NT2/D1 (cell line): Measurements from ENCODE around the gene KANK4.
"Not testable (repeated sequence)": the region's sequence is repeated elsewhere in the genome, so short reads cannot be mapped to it uniquely, and the experiment has no call there.

Source experiments
- DNase-seq: peaks from one replicate; pipeline ENCODE4 v3.0.0-alpha.2; 2011; ENCODE audit warnings: low read depth, low spot score
- H3K27me3 ChIP-seq: 2 replicates; pipeline ENCODE4 v1.6.0; 2011; ENCODE audit warnings: mild to moderate bottlenecking; ENCODE audit not compliant: insufficient read length, insufficient read depth
- H3K36me3 ChIP-seq: 2 replicates; pipeline ENCODE4 v1.6.1; 2011; ENCODE audit warnings: mild to moderate bottlenecking, low read length, mixed read lengths; ENCODE audit not compliant: insufficient read depth, insufficient read length
- H3K4me1 ChIP-seq: 2 replicates; pipeline ENCODE4 v1.5.1; 2011; ENCODE audit not compliant: insufficient read depth, insufficient read length
- H3K4me3 ChIP-seq: 2 replicates; pipeline ENCODE4 v1.5.1; 2011; ENCODE audit warnings: low read depth; ENCODE audit not compliant: insufficient read length
- H3K9ac ChIP-seq: 2 replicates; pipeline ENCODE4 v1.6.0; 2011; ENCODE audit warnings: low read depth; ENCODE audit not compliant: insufficient read length
- H3K9me3 ChIP-seq: 2 replicates; pipeline ENCODE4 v1.5.1; 2011; ENCODE audit warnings: mild to moderate bottlenecking, low read length; ENCODE audit not compliant: insufficient read depth
- SUZ12 ChIP-seq: IDR thresholded peaks from 2 replicates; pipeline ENCODE4 v1.6.1; 2011; ENCODE audit not compliant: insufficient read length, insufficient read depth; ENCODE audit errors: extremely low read depth
- YY1 ChIP-seq: IDR thresholded peaks from 2 replicates; pipeline ENCODE4 v1.6.1; 2011; ENCODE audit not compliant: insufficient read length, insufficient read depth
- ZNF274 ChIP-seq: IDR thresholded peaks from 2 replicates; pipeline ENCODE4 v1.6.1; 2011; ENCODE audit warnings: mild to moderate bottlenecking, low read depth, low read length

KANK4 gene

DNA sequence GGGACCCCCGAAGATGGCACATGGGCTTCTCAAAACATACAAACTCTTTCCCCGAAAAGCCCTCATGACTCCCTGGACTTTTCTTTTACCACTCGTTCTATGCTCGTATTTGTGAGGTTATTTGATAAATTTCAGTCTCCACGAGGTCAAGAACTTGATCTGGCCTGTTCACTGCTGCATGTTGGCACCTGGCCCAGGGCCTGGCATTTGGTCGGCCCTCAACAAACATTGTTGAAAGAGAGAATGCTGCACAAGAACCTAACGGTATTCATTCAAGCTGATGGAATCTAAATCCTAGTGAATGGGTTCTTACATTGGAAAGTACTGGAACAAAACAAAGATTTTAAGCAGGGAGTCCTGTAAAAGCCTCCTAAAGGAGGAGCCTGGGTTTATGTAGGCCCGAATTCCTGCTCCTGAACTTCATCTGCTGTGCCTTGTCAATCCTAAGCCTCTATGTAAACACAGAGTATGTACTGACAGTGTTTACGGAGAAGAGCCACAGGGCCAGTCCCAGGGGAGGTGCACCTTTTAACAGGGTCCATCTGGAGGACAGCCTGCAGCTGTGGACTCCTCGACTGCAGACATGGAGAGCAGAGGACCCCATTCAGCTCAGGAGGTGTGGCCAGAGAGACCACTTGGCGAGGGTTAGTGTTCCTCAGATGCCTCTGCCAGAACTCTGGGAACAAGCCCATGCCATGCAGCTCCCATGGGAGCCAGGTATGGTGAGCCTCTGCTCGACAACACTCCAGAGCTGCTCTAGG is 77.7 kb downstream of the KANK4 start:
- DNase-seq, result no peak
- TF ChIP-seq ZNF274, result no peak
- TF ChIP-seq YY1, result no peak
- no peak for TF ChIP-seq SUZ12
- Histone ChIP-seq H3K4me3 (no peak overlapping the region), H3K4me1 (peaks cover 6% of the 10 kb centered on the region), H3K36me3 (no peaks in the 10 kb centered on the region), H3K27me3 (no peaks in the 10 kb centered on the region), H3K9ac (no peak overlapping the region), H3K9me3 (peaks cover 9% of the 10 kb centered on the region; the same call in 1 of the 2 replicates)

GRCh38 chr1:62240651-62241370 is 78.4 kb downstream of the KANK4 start:
- H3K9me3 ChIP-seq, result peaks cover 9% of the 10 kb centered on the region; the same call in 1 of the 2 replicates
- no peak overlapping the region for H3K4me3 ChIP-seq
- no peaks in the 10 kb centered on the region for H3K36me3 ChIP-seq
- TF ChIP-seq YY1 (no peak), SUZ12 (no peak), ZNF274 (no peak)
- no peaks in the 10 kb centered on the region for H3K27me3 ChIP-seq
- H3K9ac ChIP-seq, result no peak overlapping the region
- no peak for DNase-seq
- H3K4me1 ChIP-seq, result peaks cover 6% of the 10 kb centered on the region

DNA sequence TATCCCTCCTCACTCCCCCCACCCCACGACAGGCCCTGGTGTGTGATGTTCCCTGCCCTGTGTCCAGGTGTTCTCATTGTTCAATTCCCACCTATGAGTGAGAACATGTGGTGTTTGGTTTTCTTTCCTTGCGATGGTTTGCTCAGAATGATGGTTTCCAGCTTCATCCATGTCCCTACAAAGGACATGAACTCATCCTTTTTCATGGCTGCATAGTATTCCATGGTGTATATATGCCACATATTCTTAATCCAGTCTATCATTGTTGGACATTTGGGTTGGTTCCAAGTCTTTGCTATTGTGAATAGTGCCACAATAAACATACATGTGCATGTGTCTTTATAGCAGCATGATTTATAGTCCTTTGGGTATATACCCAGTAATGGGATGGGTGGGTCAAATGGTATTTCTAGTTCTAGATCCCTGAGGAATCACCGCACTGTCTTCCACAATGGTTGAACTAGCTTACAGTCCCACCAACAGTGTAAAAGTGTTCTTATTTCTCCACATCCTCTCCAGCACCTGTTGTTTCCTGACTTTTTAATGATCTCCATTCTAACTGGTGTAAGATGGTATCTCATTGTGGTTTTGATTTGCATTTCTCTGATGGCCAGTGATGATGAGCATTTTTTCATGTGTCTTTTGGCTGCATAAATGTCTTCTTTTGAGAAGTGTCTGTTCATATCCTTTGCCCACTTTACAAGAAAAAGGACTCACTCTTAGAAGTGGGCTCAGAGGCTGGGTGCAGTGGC is 79.4 kb downstream of the KANK4 start:
- H3K9me3 ChIP-seq, DNase-seq, H3K9ac ChIP-seq, H3K27me3 ChIP-seq, H3K4me3 ChIP-seq, H3K36me3 ChIP-seq, H3K4me1 ChIP-seq: not testable (repeated sequence)

- Histone ChIP-seq H3K27me3 (no peaks in the 10 kb centered on the region), H3K36me3 (no peaks in the 10 kb centered on the region), H3K9me3 (no peaks in the 10 kb centered on the region), H3K4me1 (peaks cover 3% of the 10 kb centered on the region), H3K9ac (no peak overlapping the region), H3K4me3 (no peak overlapping the region)
- TF ChIP-seq ZNF274 (no peak), SUZ12 (no peak), YY1 (no peak)
- DNase-seq, result no peak
Observed at GRCh38 chr1:62238507-62238906, 80.7 kb downstream of the KANK4 start.

DNA sequence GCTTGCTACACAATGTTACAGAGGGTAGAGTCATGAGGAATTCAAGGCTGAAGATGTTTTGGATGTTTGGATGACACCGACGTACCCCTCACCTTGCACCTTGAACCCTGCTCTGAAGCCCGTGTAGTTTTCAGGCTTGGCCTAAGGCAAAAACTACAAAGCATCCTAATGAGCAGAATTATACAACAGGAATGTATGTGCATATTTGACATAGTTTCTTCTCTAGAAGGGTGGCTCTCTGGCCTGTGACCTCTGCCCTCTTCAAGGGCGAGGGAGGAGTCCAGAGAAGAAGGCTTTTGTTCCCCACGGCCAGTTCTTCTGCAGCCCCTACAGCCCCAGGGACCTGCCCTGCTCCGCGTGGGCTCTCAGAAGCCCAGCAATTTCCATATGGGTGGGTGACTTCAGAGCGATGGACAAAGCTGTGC is 81.3 kb downstream of the KANK4 start:
- H3K9ac ChIP-seq, result no peak overlapping the region
- peaks cover 2% of the 10 kb centered on the region for H3K36me3 ChIP-seq
- no peak for DNase-seq
- no peak overlapping the region for H3K4me3 ChIP-seq
- H3K27me3 ChIP-seq, result no peaks in the 10 kb centered on the region
- H3K4me1 ChIP-seq, result peaks cover 3% of the 10 kb centered on the region
- TF ChIP-seq YY1, result no peak
- TF ChIP-seq ZNF274, result no peak
- TF ChIP-seq SUZ12, result no peak
- H3K9me3 ChIP-seq, result no peaks in the 10 kb centered on the region

- Histone ChIP-seq H3K9ac (no peak overlapping the region), H3K4me1 (peaks cover 3% of the 10 kb centered on the region), H3K9me3 (no peaks in the 10 kb centered on the region), H3K27me3 (no peaks in the 10 kb centered on the region), H3K36me3 (peaks cover 2% of the 10 kb centered on the region), H3K4me3 (no peak overlapping the region)
- no peak for DNase-seq
- TF ChIP-seq SUZ12 (no peak), ZNF274 (no peak), YY1 (no peak)
Observed at GRCh38 chr1:62237361-62237760, 81.9 kb downstream of the KANK4 start.

- Histone ChIP-seq H3K4me3 (no peak overlapping the region), H3K27me3 (no peaks in the 10 kb centered on the region), H3K9ac (no peak overlapping the region), H3K9me3 (no peaks in the 10 kb centered on the region), H3K4me1 (peaks cover 5% of the 10 kb centered on the region), H3K36me3 (peaks cover 5% of the 10 kb centered on the region)
- no peak for DNase-seq
- TF ChIP-seq YY1, result no peak
- TF ChIP-seq ZNF274, result no peak
- no peak for TF ChIP-seq SUZ12
Observed at GRCh38 chr1:62235576-62235975, 83.7 kb downstream of the KANK4 start.
